GM23338 (cell line): ENCODE results near the gene SPECC1L. TPM values are rescaled to one million over a fixed set of nuclear protein-coding genes. Genes with fewer than 3 reads are reported as not detected.

ENCODE experiments used
- ATAC-seq: fragments of 200-7000 bp; cut with Tn5 transposase; 3 replicates; pipeline ENCODE4 v1.9.1; 2020
- DNase-seq: peaks from one replicate; pipeline ENCODE4 v3.0.0-alpha.2; 2015; ENCODE audit warnings: low spot score
- H2AFZ ChIP-seq: fragments of 200-600 bp; sonication (generic); 2 replicates; pipeline ENCODE4 v1.8.0; 2016; ENCODE audit warnings: antibody characterized with exemption, mild to moderate bottlenecking, moderate library complexity
- H3F3A ChIP-seq: fragments of 200-600 bp; sonication (generic); replicated peaks from 2 replicates; pipeline ENCODE4 v1.8.0; 2017; ENCODE audit warnings: antibody characterized with exemption, mixed run types, low read depth
- H3K27ac ChIP-seq: fragments of 200-600 bp; sonication (generic); 2 replicates; pipeline ENCODE4 v1.6.1; 2016; ENCODE audit warnings: low read depth
- H3K27me3 ChIP-seq: fragments of 200-600 bp; sonication (generic); 2 replicates; pipeline ENCODE4 v1.8.0; 2016; ENCODE audit warnings: mild to moderate bottlenecking, mixed run types, moderate library complexity; ENCODE audit not compliant: insufficient read depth
- H3K36me3 ChIP-seq: fragments of 200-600 bp; sonication (generic); 2 replicates; pipeline ENCODE4 v1.8.0; 2016; ENCODE audit warnings: mild to moderate bottlenecking; ENCODE audit not compliant: insufficient read depth
- H3K4me1 ChIP-seq: fragments of 200-600 bp; sonication (generic); 2 replicates; pipeline ENCODE4 v1.8.0; 2016; ENCODE audit warnings: mild to moderate bottlenecking, moderate library complexity; ENCODE audit not compliant: insufficient read depth
- H3K4me2 ChIP-seq: fragments of 200-600 bp; sonication (generic); 2 replicates; pipeline ENCODE4 v1.7.1; 2017; ENCODE audit warnings: mixed run types
- H3K4me3 ChIP-seq: fragments of 200-600 bp; sonication (generic); 2 replicates; pipeline ENCODE4 v1.6.1; 2016; ENCODE audit warnings: mixed run types
- H3K79me2 ChIP-seq: fragments of 200-600 bp; sonication (generic); replicated peaks from 2 replicates; pipeline ENCODE4 v1.8.0; 2017; ENCODE audit warnings: mild to moderate bottlenecking; ENCODE audit not compliant: insufficient read depth
- H3K9me2 ChIP-seq: fragments of 200-600 bp; sonication (generic); 2 replicates; pipeline ENCODE4 v1.8.0; 2017; ENCODE audit not compliant: insufficient read depth
- H4K20me1 ChIP-seq: fragments of 200-600 bp; sonication (generic); replicated peaks from 2 replicates; pipeline ENCODE4 v1.8.0; 2017; ENCODE audit warnings: mild to moderate bottlenecking; ENCODE audit not compliant: insufficient read depth
- H3K27ac Mint-ChIP-seq: 2 replicates; pipeline ENCODE4 v1.8.0; 2020; ENCODE audit warnings: inconsistent platforms, mild to moderate bottlenecking, moderate library complexity, mixed read lengths
- H3K27me3 Mint-ChIP-seq: 3 replicates; pipeline ENCODE4 v1.8.0; 2022; ENCODE audit warnings: low read depth, mild to moderate bottlenecking, moderate library complexity, mixed read lengths, inconsistent platforms; ENCODE audit not compliant: insufficient read depth, poor library complexity
- H3K36me3 Mint-ChIP-seq: 3 replicates; pipeline ENCODE4 v1.8.0; 2021; ENCODE audit warnings: low read depth, mild to moderate bottlenecking, inconsistent platforms, moderate library complexity, mixed read lengths
- H3K4me1 Mint-ChIP-seq: 3 replicates; pipeline ENCODE4 v1.8.0; 2020; ENCODE audit warnings: mild to moderate bottlenecking, inconsistent platforms, mixed read lengths
- H3K4me3 Mint-ChIP-seq: 3 replicates; pipeline ENCODE4 v1.8.0; 2021; ENCODE audit warnings: moderate library complexity, mild to moderate bottlenecking, inconsistent platforms, mixed read lengths
- H3K9me3 Mint-ChIP-seq: 3 replicates; pipeline ENCODE4 v1.8.0; 2020; ENCODE audit warnings: moderate library complexity, mild to moderate bottlenecking, inconsistent platforms, mixed read lengths
- CREB1 ChIP-seq: fragments of 250-450 bp; sonication (Bioruptor Pico); IDR thresholded peaks from 2 replicates; pipeline ENCODE4 v1.5.0; 2020; ENCODE audit warnings: low read depth, mild to moderate bottlenecking, moderate library complexity
- EZH2phosphoT487 ChIP-seq: fragments of 200-600 bp; sonication (generic); IDR thresholded peaks from one replicate; pipeline ENCODE4 v1.8.1; 2018; ENCODE audit warnings: antibody characterized with exemption; ENCODE audit not compliant: unreplicated experiment
- JUNB ChIP-seq: IDR thresholded peaks from one replicate; pipeline ENCODE4 v1.6.1; 2016; ENCODE audit warnings: antibody characterized with exemption; ENCODE audit not compliant: unreplicated experiment
- NANOG ChIP-seq: IDR thresholded peaks from 2 replicates; pipeline ENCODE4 v1.6.1; 2016; ENCODE audit warnings: antibody characterized with exemption, borderline replicate concordance
- POLR2AphosphoS5 ChIP-seq: IDR thresholded peaks from 2 replicates; pipeline ENCODE4 v1.6.1; 2016; ENCODE audit warnings: antibody characterized with exemption, low read depth
- ZNF114 ChIP-seq: fragments of 250-450 bp; sonication (Bioruptor Pico); IDR thresholded peaks from 2 replicates; pipeline ENCODE4 v1.5.0; 2020; ENCODE audit warnings: mild to moderate bottlenecking, moderate library complexity
- ZNF331 ChIP-seq: fragments of 250-450 bp; sonication (Bioruptor Pico); IDR thresholded peaks from 2 replicates; pipeline ENCODE4 v1.5.0; 2020; ENCODE audit warnings: low read depth, mild to moderate bottlenecking, moderate library complexity
- polyA plus RNA-seq: library from polyadenylated mRNA; unstranded; fragments of >200 nt; fragmentation: Nextera tagmentation; extraction: Ambion mirVana; gene quantifications from 2 replicates; pipeline ENCODE4 v1.2.1, GENCODE V29; 2016
- total RNA-seq: library from RNA; depleted of rRNA; stranded (reverse); fragments of >200 nt; shearing (Covaris generic); gene quantifications from 2 replicates; pipeline ENCODE4 v1.2.3, GENCODE V29; 2014
- TF ChIP-seq, protein P1 (sequence below): fragments of 250-450 bp; sonication (Bioruptor Pico); IDR thresholded peaks from 2 replicates; pipeline ENCODE4 v1.5.0; 2020; ENCODE audit warnings: mild to moderate bottlenecking, moderate library complexity

The SPECC1L gene
- total and polyA plus RNA-seq, 2 experiments from 2014 or later = 24.3 to 44.7 TPM

DNA sequence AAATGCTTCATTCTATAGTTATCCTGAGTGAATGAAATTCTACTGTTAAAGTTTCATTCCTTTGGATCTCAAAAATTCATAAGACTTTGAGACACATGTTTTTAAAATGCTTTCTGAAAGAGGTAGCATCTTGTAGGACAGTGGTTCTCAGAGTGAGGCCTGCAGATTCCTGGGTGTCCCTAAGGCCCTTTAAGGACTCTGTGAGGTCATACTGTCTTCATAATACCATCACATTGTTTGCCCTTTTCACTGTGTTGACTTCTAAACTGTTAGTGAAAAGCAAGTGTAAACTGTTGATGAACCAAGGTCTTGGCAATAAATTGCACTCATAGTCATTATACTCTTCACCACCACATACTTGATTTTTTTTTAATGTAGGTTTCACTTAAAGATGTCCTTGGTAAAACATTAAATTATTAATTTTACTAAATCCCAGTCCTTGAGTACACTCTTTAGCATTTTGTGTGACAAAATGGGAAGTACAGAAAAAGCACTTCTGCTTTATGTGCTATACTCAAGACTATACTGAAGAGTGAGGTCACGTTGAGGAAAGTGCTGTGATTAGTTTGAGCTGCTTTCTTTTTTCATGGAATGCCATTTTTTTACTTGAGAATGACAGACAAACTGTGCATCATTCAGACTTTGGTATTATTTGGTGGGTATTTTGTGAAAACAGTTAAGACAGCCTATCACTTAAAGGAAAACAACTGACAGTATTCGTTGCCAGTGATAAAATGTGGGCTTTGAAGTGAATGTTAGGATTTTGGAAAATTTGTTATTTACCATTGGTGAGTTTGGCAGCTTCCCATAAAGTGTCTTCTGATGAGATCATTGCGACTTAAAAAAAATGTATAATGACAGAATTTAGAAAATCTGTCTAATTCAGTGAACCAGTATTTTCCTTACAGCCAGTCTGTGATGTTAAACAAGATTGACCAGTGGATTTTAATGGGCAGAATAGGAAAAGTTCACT lies 61.1 kb downstream of the SPECC1L start:
- Mint-ChIP-seq H3K4me1 (peaks cover 2% of the 10 kb centered on the region), H3K27me3 (peaks cover 2% of the 10 kb centered on the region), H3K4me3 (no peak overlapping the region), H3K9me3 (no peaks in the 10 kb centered on the region), H3K27ac (no peak overlapping the region), H3K36me3 (peaks cover 44% of the 10 kb centered on the region)
- DNase-seq (no peak), ATAC-seq (no peak)
- Histone ChIP-seq H3K9me2 (no peaks in the 10 kb centered on the region), H3K4me2 (no peak overlapping the region), H3K79me2 (no peaks in the 10 kb centered on the region), H2AFZ (no peak overlapping the region), H3F3A (no peaks in the 10 kb centered on the region; the same call in 1 of the 2 replicates), H3K4me1 (peaks cover 2% of the 10 kb centered on the region), H4K20me1 (no peaks in the 10 kb centered on the region), H3K4me3 (no peak overlapping the region), H3K27me3 (no peaks in the 10 kb centered on the region), H3K36me3 (peaks cover 15% of the 10 kb centered on the region; the same call in 1 of the 2 replicates), H3K27ac (no peak overlapping the region)
- no peak for TF ChIP-seq POLR2AphosphoS5
- TF ChIP-seq, protein P1, sequence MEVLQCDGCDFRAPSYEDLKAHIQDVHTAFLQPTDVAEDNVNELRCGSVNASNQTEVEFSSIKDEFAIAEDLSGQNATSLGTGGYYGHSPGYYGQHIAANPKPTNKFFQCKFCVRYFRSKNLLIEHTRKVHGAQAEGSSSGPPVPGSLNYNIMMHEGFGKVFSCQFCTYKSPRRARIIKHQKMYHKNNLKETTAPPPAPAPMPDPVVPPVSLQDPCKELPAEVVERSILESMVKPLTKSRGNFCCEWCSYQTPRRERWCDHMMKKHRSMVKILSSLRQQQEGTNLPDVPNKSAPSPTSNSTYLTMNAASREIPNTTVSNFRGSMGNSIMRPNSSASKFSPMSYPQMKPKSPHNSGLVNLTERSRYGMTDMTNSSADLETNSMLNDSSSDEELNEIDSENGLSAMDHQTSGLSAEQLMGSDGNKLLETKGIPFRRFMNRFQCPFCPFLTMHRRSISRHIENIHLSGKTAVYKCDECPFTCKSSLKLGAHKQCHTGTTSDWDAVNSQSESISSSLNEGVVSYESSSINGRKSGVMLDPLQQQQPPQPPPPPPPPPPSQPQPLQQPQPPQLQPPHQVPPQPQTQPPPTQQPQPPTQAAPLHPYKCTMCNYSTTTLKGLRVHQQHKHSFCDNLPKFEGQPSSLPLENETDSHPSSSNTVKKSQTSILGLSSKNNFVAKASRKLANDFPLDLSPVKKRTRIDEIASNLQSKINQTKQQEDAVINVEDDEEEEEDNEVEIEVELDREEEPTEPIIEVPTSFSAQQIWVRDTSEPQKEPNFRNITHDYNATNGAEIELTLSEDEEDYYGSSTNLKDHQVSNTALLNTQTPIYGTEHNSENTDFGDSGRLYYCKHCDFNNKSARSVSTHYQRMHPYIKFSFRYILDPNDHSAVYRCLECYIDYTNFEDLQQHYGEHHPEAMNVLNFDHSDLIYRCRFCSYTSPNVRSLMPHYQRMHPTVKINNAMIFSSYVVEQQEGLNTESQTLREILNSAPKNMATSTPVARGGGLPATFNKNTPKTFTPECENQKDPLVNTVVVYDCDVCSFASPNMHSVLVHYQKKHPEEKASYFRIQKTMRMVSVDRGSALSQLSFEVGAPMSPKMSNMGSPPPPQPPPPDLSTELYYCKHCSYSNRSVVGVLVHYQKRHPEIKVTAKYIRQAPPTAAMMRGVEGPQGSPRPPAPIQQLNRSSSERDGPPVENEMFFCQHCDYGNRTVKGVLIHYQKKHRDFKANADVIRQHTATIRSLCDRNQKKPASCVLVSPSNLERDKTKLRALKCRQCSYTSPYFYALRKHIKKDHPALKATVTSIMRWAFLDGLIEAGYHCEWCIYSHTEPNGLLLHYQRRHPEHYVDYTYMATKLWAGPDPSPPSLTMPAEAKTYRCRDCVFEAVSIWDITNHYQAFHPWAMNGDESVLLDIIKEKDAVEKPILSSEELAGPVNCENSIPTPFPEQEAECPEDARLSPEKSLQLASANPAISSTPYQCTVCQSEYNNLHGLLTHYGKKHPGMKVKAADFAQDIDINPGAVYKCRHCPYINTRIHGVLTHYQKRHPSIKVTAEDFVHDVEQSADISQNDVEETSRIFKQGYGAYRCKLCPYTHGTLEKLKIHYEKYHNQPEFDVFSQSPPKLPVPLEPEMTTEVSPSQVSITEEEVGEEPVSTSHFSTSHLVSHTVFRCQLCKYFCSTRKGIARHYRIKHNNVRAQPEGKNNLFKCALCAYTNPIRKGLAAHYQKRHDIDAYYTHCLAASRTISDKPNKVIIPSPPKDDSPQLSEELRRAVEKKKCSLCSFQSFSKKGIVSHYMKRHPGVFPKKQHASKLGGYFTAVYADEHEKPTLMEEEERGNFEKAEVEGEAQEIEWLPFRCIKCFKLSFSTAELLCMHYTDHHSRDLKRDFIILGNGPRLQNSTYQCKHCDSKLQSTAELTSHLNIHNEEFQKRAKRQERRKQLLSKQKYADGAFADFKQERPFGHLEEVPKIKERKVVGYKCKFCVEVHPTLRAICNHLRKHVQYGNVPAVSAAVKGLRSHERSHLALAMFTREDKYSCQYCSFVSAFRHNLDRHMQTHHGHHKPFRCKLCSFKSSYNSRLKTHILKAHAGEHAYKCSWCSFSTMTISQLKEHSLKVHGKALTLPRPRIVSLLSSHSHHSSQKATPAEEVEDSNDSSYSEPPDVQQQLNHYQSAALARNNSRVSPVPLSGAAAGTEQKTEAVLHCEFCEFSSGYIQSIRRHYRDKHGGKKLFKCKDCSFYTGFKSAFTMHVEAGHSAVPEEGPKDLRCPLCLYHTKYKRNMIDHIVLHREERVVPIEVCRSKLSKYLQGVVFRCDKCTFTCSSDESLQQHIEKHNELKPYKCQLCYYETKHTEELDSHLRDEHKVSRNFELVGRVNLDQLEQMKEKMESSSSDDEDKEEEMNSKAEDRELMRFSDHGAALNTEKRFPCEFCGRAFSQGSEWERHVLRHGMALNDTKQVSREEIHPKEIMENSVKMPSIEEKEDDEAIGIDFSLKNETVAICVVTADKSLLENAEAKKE (CRISPR knock-in tag) = no peak
- TF ChIP-seq NANOG = no peak

DNA sequence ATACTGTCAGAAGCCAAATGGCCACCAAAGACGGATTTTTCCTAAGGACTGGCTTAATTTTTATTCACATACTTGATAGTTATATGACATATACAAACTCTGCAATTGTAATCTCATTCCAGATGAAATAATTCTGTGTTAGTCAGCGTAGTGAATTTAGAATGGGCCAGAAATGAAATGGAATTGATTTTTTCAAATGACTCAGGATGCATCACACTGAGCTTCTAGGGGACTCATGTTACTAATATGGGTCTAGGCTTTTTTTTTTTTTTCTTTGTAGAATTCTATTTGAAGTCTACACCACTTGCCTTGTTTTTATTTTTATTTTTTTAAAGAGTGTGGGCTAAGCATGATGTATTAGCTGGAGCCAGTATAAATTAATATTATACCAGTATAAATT lies 62.7 kb downstream of the SPECC1L start:
- DNase-seq = no peak
- Histone ChIP-seq H3K9me2 (no peaks in the 10 kb centered on the region), H3K79me2 (no peaks in the 10 kb centered on the region), H3K4me2 (no peak overlapping the region), H2AFZ (no peak overlapping the region), H3K27me3 (no peaks in the 10 kb centered on the region), H3K4me1 (peaks cover 18% of the 10 kb centered on the region), H4K20me1 (no peaks in the 10 kb centered on the region), H3K27ac (peak overlapping the region; percentile 11; the same call in 1 of the 2 replicates), H3K4me3 (no peak overlapping the region), H3K36me3 (peaks cover 15% of the 10 kb centered on the region; the same call in 1 of the 2 replicates), H3F3A (no peaks in the 10 kb centered on the region; the same call in 1 of the 2 replicates)
- H3K36me3 Mint-ChIP-seq = peaks cover 40% of the 10 kb centered on the region
- no peak for ATAC-seq
- H3K4me1 Mint-ChIP-seq = peaks cover 16% of the 10 kb centered on the region
- H3K9me3 Mint-ChIP-seq = no peaks in the 10 kb centered on the region
- H3K27me3 Mint-ChIP-seq = peaks cover 2% of the 10 kb centered on the region
- H3K4me3 Mint-ChIP-seq = no peak overlapping the region
- no peak overlapping the region for H3K27ac Mint-ChIP-seq
- TF ChIP-seq EZH2phosphoT487 = no peak
- TF ChIP-seq ZNF331 (CRISPR knock-in tag) = no peak
- TF ChIP-seq CREB1 = no peak
- no peak for TF ChIP-seq ZNF114 (CRISPR knock-in tag)
- TF ChIP-seq JUNB = no peak
